ENCODE results near the gene RRP12. TPM values are rescaled to one million over a fixed set of nuclear protein-coding genes. Genes with fewer than 3 reads are reported as not detected.
A peak's percentile ranks its signal among the peaks of the same experiment; 100 is the strongest.

RRP12 gene
- total and polyA plus RNA-seq, 9 of the 15 experiments (the other 6 are each of a cell fraction or from before 2014, with no cell fraction given), result 4.6 to 68.2 (median 21.8) TPM

GRCh38 chr10:97426776-97427570 lies 25.8 kb upstream of the RRP12 start (continued):
- TF ChIP-seq MYBL2 (IDR thresholded peaks at IDR 0.05; ENCODE audit: low read depth) (no peak), MYBL2 (CRISPR knock-in tag; IDR thresholded peaks at IDR 0.05; ENCODE audit: borderline replicate concordance) (no peak), ZBTB9 (CRISPR knock-in tag; IDR thresholded peaks at IDR 0.05) (no peak), CEBPZ (IDR thresholded peaks at IDR 0.05; ENCODE audit: borderline replicate concordance, low read depth, low read length) (no peak), CTBP1 (IDR thresholded peaks at IDR 0.05; ENCODE audit: borderline replicate concordance) (peak; percentile 13; the same call in 1 of the 2 replicates), JUND (IDR thresholded peaks at IDR 0.05; ENCODE audit: borderline replicate concordance, low read depth, low read length) (no peak), JUND (tag; IDR thresholded peaks at IDR 0.05; ENCODE audit: borderline replicate concordance, low read depth, low read length) (no peak), HCFC1 (IDR thresholded peaks at IDR 0.05; ENCODE audit: low read depth, low read length) (no peak), NCOA2 (IDR thresholded peaks at IDR 0.05; ENCODE audit: partially characterized antibody in 2 of 2) (no peak), E2F3 (CRISPR knock-in tag; IDR thresholded peaks at IDR 0.05) (no peak), PRDM10 (IDR thresholded peaks at IDR 0.05; ENCODE audit: partially characterized antibody) (peak; percentile 37), ZBTB49 (CRISPR knock-in tag; IDR thresholded peaks at IDR 0.05; ENCODE audit: borderline replicate concordance) (no peak), GABPB1 (CRISPR knock-in tag; IDR thresholded peaks at IDR 0.05) (no peak), NCOA1 (IDR thresholded peaks at IDR 0.05; ENCODE audit: low read depth) (no peak)

All from K562 (cell line).